K562 (cell line): ENCODE results near the gene SLFNL1. TPM values are rescaled to one million over a fixed set of nuclear protein-coding genes. Genes with fewer than 3 reads are reported as not detected.

Source experiments
- ATAC-seq: fragments of 200-7000 bp; cut with Tn5 transposase; 3 replicates; pipeline ENCODE4 v1.9.1; 2020; ENCODE audit warnings: moderate library complexity
- BruUV-seq: library from RNA; stranded (reverse); fragments of 400-500 nt; replicated peaks from 2 replicates; lab custom pipeline; 2021; lab: Mats Ljungman, UMichigan
- CTCF ChIA-PET: fragments of 300-600 bp; formaldehyde crosslinking; extraction: SDS; loops from one replicate; lab custom pipeline; 2021; ENCODE audit warnings: low intra/inter-chr PET ratio; lab: Yijun Ruan, JAX
- POLR2A ChIA-PET: fragments of 300-600, 350-650 bp; sonication (Branson Sonifier 250); formaldehyde crosslinking; extraction: SDS; loops from one replicate; lab custom pipeline; 2021; ENCODE audit warnings: antibody characterized with exemption, inconsistent platforms; lab: Yijun Ruan, JAX
- DNase-seq, 4 experiments: peaks; one replicate each; pipeline versions ENCODE4 v3.0.0 to v3.0.0-alpha.2; 2011 to 2018; ENCODE audit warnings: low spot score in 3 of 4, mixed read lengths in 3 of 4; ENCODE audit errors: extremely low read depth in 1 of 4
- FAIRE-seq: peaks from 2 replicates; lab custom pipeline; 2011; peaks lifted over from hg19 to GRCh38; lab: Jason Lieb, UNC
- H2AFZ ChIP-seq: 2 replicates; pipeline ENCODE4 v1.6.0; 2011; ENCODE audit warnings: low read depth, low read length, control low read depth, inconsistent platforms
- H3K27ac ChIP-seq: fragments of 200-600 bp; 3 replicates; pipeline ENCODE4 v1.8.0; 2011; ENCODE audit warnings: low read depth, mild to moderate bottlenecking, control low read depth, inconsistent platforms, low read length, moderate library complexity, mixed read lengths; ENCODE audit errors: extremely low read depth
- H3K27me3 ChIP-seq, 2 experiments: fragments of 300-600 bp in 1 of 2; 2 replicates in 1 of 2; 3 replicates in 1 of 2; pipeline versions ENCODE4 v1.6.0 to v1.8.0; 2011; ENCODE audit warnings: inconsistent platforms in 2 of 2, low read length in 2 of 2, mild to moderate bottlenecking in 1 of 2, mixed read lengths in 1 of 2, moderate library complexity in 1 of 2; ENCODE audit not compliant: control insufficient read depth in 2 of 2, insufficient read depth in 2 of 2
- H3K36me3 ChIP-seq: fragments of 300-600 bp; 3 replicates; pipeline ENCODE4 v1.8.0; 2011; ENCODE audit warnings: mild to moderate bottlenecking, low read length, inconsistent platforms; ENCODE audit not compliant: control insufficient read depth, insufficient read depth
- H3K4me1 ChIP-seq, 2 experiments: fragments of 200-600 bp in 1 of 2; replicated peaks in 1 of 2; 2 replicates in 1 of 2; 3 replicates in 1 of 2; pipeline versions ENCODE4 v1.5.1 to v1.8.0; 2011; ENCODE audit warnings: inconsistent platforms in 2 of 2, low read length in 2 of 2, mild to moderate bottlenecking in 1 of 2, mixed read lengths in 1 of 2, moderate library complexity in 1 of 2; ENCODE audit not compliant: control insufficient read depth in 2 of 2, insufficient read depth in 2 of 2
- H3K4me2 ChIP-seq: 2 replicates; pipeline ENCODE4 v1.6.1; 2011; ENCODE audit warnings: low read length, control low read depth, inconsistent platforms, mixed read lengths; ENCODE audit not compliant: insufficient read depth
- H3K4me3 ChIP-seq: fragments of 200-600 bp; sonication (generic), shearing (Covaris generic); 2 replicates; pipeline ENCODE4 v1.5.1; 2016; ENCODE audit warnings: control low read depth, inconsistent platforms
- H3K79me2 ChIP-seq: fragments of 200-600 bp; 3 replicates; pipeline ENCODE4 v1.8.0; 2011; ENCODE audit warnings: low read length, inconsistent platforms; ENCODE audit not compliant: control insufficient read depth, insufficient read depth
- H3K9ac ChIP-seq, 2 experiments: 2 replicates each; pipeline versions ENCODE4 v1.6.0 to v1.6.1; 2011; ENCODE audit warnings: low read depth in 2 of 2, low read length in 2 of 2, control low read depth in 1 of 2, inconsistent platforms in 1 of 2, mild to moderate bottlenecking in 1 of 2, mixed read lengths in 1 of 2; ENCODE audit not compliant: insufficient read depth in 1 of 2
- H3K9me1 ChIP-seq: one replicate; pipeline ENCODE4 v1.6.0; 2011; ENCODE audit warnings: inconsistent platforms, mild to moderate bottlenecking, low read length, moderate library complexity; ENCODE audit not compliant: control insufficient read depth, insufficient read depth
- H3K9me3 ChIP-seq: replicated peaks from 2 replicates; pipeline ENCODE4 v1.5.1; 2011; ENCODE audit warnings: low read depth, low read length, inconsistent platforms; ENCODE audit not compliant: control insufficient read depth, insufficient read depth
- H4K20me1 ChIP-seq: replicated peaks from 2 replicates; pipeline ENCODE4 v1.6.1; 2011; ENCODE audit warnings: low read length, inconsistent platforms, mixed read lengths; ENCODE audit not compliant: control insufficient read depth, insufficient read depth
- CBFA2T3 ChIP-seq: fragments of 450-650 bp; IDR thresholded peaks from 2 replicates; pipeline ENCODE4 v1.6.1; 2017
- E2F3 ChIP-seq: fragments of 250-450 bp; sonication (Bioruptor Pico); IDR thresholded peaks from 2 replicates; pipeline ENCODE4 v1.4.0; 2020; ENCODE audit warnings: mild to moderate bottlenecking
- PCBP2 ChIP-seq: fragments of 200-400 bp; formaldehyde crosslinking; IDR thresholded peaks from 2 replicates; pipeline ENCODE4 v1.6.1; 2018; ENCODE audit warnings: low read length, low read depth, mild to moderate bottlenecking, moderate library complexity; ENCODE audit not compliant: poor library complexity, severe bottlenecking
- RAD51 ChIP-seq: fragments of 450-650 bp; IDR thresholded peaks from 2 replicates; pipeline ENCODE4 v1.7.1; 2016; ENCODE audit warnings: low read depth, mild to moderate bottlenecking, borderline replicate concordance
- SUPT5H ChIP-seq: fragments of 450-650 bp; IDR thresholded peaks from 2 replicates; pipeline ENCODE4 v1.6.1; 2016
- TFE3 ChIP-seq: fragments of 450-650 bp; formaldehyde crosslinking; IDR thresholded peaks from 2 replicates; pipeline ENCODE4 v1.4.0; 2020; ENCODE audit warnings: mild to moderate bottlenecking, mixed read lengths
- USF1 ChIP-seq: sonication (generic); formaldehyde crosslinking; IDR thresholded peaks from 2 replicates; pipeline ENCODE4 v1.9.0; 2022; ENCODE audit warnings: mild to moderate bottlenecking, missing genetic modification reagents
- ZBTB12 ChIP-seq: fragments of 250-450 bp; sonication (Bioruptor Pico); IDR thresholded peaks from 2 replicates; pipeline ENCODE4 v1.4.0; 2020
- ZNF217 ChIP-seq: sonication (generic); formaldehyde crosslinking; IDR thresholded peaks from 2 replicates; pipeline ENCODE4 v1.8.0; 2022; ENCODE audit warnings: mild to moderate bottlenecking, missing genetic modification reagents
- ZNF280A ChIP-seq: fragments of 450-650 bp; IDR thresholded peaks from 2 replicates; pipeline ENCODE4 v1.6.1; 2018; ENCODE audit warnings: mild to moderate bottlenecking, low read depth; ENCODE audit not compliant: partially characterized antibody
- ZNF511 ChIP-seq: sonication (generic); formaldehyde crosslinking; IDR thresholded peaks from 2 replicates; pipeline ENCODE4 v1.8.0; 2022; ENCODE audit warnings: mild to moderate bottlenecking, missing genetic modification reagents
- ZNF589 ChIP-seq: fragments of 200-800 bp; sonication (Bioruptor generic); IDR thresholded peaks from 2 replicates; pipeline ENCODE4 v1.6.1; 2016; ENCODE audit warnings: low read depth, missing genetic modification characterization, missing compliant biosample characterization
- WGBS: fragments of 100-300 bp; shearing (Covaris generic); methylation state at CpG from one replicate; pipeline ENCODE4 v1.1.6; 2016; ENCODE audit warnings: low coverage, mixed read lengths; ENCODE audit not compliant: insufficient coverage; ENCODE audit errors: missing lambda C conversion rate; 5-methylcytosine and 5-hydroxymethylcytosine counted together
- in situ Hi-C: fragments of 300-500 bp; cut with MboI; formaldehyde crosslinking; loops from 4 replicates; pipeline ENCODE4 v1.15.0; 2018; ENCODE audit warnings: inconsistent platforms, mixed read lengths
- intact Hi-C: fragments of 100-400 bp; cut with micrococcal nuclease; formaldehyde crosslinking; loops from 2 replicates; pipeline ENCODE4 v1.14.2; 2022
- polyA plus RNA-seq, 8 experiments: library from polyadenylated mRNA; depleted of rRNA in 4 of 8; stranded (reverse) in 5 of 8; unstranded in 3 of 8; fragments of >200 nt; fragmentation: Nextera tagmentation in 2 of 8; fragmentation: Illumina TruSeq in 1 of 8; extraction: Ambion mirVana in 2 of 8; extraction: Trizol in 1 of 8; gene quantifications; 2 replicates each; pipeline versions ENCODE4 v1.2.1 to v1.2.3, GENCODE V29; 2011 to 2014; ENCODE audit warnings: inconsistent platforms in 1 of 8, missing spikeins in 1 of 8
- total RNA-seq, 7 experiments: library from RNA; depleted of rRNA in 6 of 7; stranded (reverse); fragments of >200 nt in 6 of 7; fragmentation: Illumina TruSeq in 2 of 7; extraction: Trizol in 2 of 7; gene quantifications; 2 replicates each; pipeline versions ENCODE4 v1.2.1 to v1.2.3, GENCODE V29; 2011 to 2021; ENCODE audit warnings: low replicate concordance in 1 of 7
- TF ChIP-seq, protein P1 (sequence below): fragments of 250-450 bp; sonication (Bioruptor Pico); IDR thresholded peaks from 2 replicates; pipeline ENCODE4 v1.5.0; 2020; ENCODE audit warnings: mild to moderate bottlenecking

Gene SLFNL1
- total and polyA plus RNA-seq, 9 of the 15 experiments (the other 6 are each of a cell fraction or from before 2014, with no cell fraction given) = 0.05 to 0.14 (median 0.06) TPM; not detected in 5

GRCh38 chr1:41037116-41037903 lies 15.8 kb upstream of the SLFNL1 start:
- ChIA-PET CTCF (interaction anchor here (0.7 to 1.0 kb wide), 2 partner anchors 380 to 395 kb away, joined by 3 read pairs; no protein-coding TSS in a partner anchor), POLR2A (interaction anchor here (0.6 to 2.1 kb wide), 5 partner anchors 8 to 34 kb away, joined by 3 to 6 read pairs (median 3); no protein-coding TSS in a partner anchor)
- FAIRE-seq = no peak
- 93% methylated on average over 3 of the region's 3 CpGs for WGBS
- H2AFZ ChIP-seq = no peak overlapping the region
- H3K27me3 ChIP-seq = no peaks in the 10 kb centered on the region
- no peaks in the 10 kb centered on the region for H3K9me1 ChIP-seq
- intact Hi-C loops (loop anchor here (5.0 to 10.0 kb wide), 2 partner anchors 85 to 387 kb away; no protein-coding TSS in a partner anchor), in situ Hi-C loops (no loop called here)
- H3K9me3 ChIP-seq = peaks cover 1% of the 10 kb centered on the region
- no peak overlapping the region for H3K4me2 ChIP-seq
- ATAC-seq = no peak
- BruUV-seq = no TSS peak
- no peak for DNase-seq
- peaks cover 2 to 3% of the 10 kb centered on the region in 2 experiments; a peak in 2 of 5 replicates for H3K4me1 ChIP-seq
- H3K36me3 ChIP-seq = peaks cover 65% of the 10 kb centered on the region
- no peaks in the 10 kb centered on the region for H3K79me2 ChIP-seq
- H4K20me1 ChIP-seq = no peaks in the 10 kb centered on the region
- H3K9ac ChIP-seq = no peak overlapping the region
- H3K27ac ChIP-seq = no peak overlapping the region
- H3K4me3 ChIP-seq = no peak overlapping the region
- TF ChIP-seq SUPT5H (no peak), ZNF280A (no peak), E2F3 (CRISPR knock-in tag) (no peak), ZBTB12 (no peak), ZNF511 (CRISPR knock-in tag) (no peak), TFE3 (CRISPR knock-in tag) (no peak), CBFA2T3 (no peak), ZNF217 (CRISPR knock-in tag) (no peak), RAD51 (no peak), USF1 (CRISPR knock-in tag) (no peak), PCBP2 (no peak), ZNF589 (CRISPR knock-in tag) (no peak)
- TF ChIP-seq, protein P1, sequence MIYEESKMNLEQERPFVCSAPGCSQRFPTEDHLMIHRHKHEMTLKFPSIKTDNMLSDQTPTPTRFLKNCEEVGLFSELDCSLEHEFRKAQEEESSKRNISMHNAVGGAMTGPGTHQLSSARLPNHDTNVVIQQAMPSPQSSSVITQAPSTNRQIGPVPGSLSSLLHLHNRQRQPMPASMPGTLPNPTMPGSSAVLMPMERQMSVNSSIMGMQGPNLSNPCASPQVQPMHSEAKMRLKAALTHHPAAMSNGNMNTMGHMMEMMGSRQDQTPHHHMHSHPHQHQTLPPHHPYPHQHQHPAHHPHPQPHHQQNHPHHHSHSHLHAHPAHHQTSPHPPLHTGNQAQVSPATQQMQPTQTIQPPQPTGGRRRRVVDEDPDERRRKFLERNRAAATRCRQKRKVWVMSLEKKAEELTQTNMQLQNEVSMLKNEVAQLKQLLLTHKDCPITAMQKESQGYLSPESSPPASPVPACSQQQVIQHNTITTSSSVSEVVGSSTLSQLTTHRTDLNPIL (CRISPR knock-in tag) = no peak
